NCI-H2081 (cell line): ENCODE data around the gene NPAS3.
A peak's percentile ranks its signal among the peaks of the same experiment; 100 is the strongest.

Experiments used
- DNase-seq, 2 experiments: peaks; one replicate each; lab custom pipeline; 2025; lab: John Stamatoyannopoulos, UW

Gene NPAS3

DNA sequence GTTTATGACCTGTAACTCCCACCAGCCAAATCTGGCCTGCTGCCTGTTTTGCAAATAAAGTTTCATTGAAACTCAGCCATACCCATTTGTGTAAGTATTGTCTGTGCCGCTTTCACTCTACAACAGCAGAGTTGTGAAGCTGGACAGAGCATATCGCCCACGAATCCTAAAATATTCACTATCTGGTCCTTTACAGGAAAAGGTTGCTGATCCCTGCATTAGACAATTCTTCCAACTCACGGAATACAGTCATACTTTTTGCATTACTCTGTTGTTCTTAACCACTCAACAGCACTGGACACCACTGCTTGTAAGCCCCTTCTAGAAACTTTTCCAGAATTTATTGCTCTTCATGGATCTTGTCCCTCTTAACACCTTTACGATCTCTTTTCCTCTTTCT, 576.8 kb downstream of the NPAS3 start:
- no peak for DNase-seq

DNA sequence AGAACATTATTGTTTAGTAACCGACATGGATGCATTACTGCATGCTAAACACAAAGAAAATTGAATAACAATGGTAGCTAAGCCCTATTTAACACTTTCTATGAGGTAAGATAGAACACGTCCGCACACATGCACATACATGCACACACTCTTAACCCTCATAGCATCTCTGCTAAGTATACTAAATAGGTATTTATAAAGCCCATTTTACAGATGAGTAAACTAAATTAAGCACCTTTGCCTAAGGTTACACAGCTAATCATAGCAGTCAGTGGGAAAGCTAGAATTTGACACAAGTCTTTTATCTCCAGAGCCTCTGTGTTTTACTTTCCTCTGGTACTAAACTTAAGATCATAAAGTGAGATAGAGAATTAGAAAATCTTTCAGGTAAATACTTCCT, 577.2 kb downstream of the NPAS3 start:
- no peak for DNase-seq

DNA sequence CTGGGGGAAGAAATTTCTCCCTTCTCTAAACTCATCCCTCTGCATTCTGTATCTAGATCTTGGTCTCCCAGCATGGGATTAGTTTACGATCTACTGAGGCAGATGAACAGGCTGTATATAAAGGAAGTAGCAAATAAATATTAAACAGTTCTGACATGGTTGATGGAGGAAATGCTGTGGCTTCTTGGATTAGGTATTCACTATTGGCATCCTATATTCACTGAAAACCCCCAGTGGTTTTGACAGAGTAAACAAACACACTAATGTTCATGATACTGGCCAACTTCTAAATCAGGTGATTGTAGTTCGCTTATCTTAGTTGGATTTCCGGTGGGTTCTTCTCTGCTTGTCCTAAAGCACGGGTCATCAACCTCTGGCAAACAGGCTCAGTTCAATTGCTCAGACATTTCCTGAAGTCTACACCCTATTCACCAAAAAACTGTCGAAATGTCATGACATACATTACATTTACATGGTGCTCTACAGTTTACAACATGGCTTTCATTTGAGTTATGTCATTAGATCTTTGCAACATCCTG, 578.3 kb downstream of the NPAS3 start:
- DNase-seq, result no peak

DNA sequence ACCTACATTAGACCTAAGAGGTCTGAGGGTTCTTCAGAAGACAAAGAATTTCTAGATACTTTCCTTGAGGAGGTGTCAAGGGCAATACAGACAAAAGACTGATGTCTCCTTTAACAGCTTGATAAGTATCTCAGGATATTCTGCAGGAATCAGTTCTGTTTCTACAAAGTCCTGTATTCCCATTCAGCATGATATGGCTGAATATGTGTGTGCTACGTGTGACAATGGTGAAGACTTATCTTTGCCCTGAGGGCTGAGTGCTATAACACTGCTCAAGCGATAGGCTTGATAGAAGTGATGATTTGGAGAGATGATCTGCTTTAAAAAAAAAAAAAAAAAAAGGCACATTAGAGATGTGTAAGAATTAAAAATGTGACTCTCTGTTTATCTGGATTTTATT, 582.5 kb downstream of the NPAS3 start:
- DNase-seq, result no peak

DNA sequence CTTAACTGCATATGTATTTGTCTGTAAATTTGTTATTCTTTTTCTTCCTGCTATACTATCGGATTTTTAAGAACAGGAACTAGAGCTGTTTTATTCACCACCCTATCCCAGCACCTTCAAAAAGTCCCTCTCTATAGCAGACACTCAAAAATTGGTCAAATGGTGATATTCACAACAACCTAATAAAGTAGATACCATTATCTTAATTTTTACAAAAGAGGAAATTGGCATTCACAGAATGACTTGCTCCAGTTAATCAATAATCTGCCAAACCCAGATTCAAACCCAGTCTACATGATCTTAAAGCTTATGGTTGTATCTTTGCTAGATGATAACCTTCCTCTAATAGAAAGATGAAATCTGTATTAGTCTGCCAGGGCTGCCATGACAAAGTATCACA, 585.6 kb downstream of the NPAS3 start:
- no peak for DNase-seq

DNA sequence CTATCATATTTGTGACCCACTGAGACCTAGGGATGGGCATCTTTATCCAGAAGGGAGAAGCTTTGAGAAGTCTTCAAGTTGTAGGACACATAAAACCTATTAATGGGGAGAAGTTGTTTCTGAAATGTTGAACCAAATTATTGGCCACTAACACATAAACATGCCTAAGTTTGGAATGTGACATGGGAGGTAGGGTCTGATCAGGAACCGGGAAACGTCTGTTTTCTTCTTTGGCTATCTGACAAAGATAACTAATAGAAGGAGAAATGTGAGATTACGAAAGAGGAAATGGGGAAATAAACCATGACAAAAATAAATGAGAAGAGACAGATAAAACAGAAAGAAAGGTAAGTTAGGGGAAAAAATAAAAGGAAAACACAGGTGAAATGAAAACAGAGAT, 586.9 kb downstream of the NPAS3 start:
- no peak for DNase-seq

DNA sequence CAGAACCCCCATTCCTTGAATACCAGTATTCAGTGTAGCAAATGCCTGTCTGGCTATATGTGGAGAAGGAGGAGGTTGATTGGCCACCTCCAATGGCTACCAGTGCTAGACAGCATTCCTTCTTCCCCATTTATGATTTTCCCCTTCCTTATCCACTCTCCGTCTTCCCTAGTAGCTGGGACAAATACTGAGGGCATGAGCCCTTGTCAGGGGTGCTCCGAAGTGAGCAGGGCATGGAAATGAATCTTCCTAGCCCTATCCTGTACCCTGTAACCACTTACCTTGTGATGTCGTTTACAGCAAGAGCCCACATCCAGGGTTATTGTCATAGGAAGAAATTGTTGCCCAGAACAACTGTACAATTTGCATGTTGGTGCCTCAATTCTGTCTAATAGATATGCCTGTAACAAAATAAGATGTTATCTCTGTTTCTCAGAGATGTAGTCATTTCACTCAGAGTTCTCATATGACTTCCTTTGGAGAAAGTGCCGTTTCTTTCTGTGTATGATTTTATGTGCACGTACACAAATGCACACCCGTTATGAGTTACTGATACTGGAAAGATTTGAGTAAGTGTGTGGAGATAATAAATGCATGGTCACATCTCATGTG, 588.5 kb downstream of the NPAS3 start:
- no peak for DNase-seq

DNA sequence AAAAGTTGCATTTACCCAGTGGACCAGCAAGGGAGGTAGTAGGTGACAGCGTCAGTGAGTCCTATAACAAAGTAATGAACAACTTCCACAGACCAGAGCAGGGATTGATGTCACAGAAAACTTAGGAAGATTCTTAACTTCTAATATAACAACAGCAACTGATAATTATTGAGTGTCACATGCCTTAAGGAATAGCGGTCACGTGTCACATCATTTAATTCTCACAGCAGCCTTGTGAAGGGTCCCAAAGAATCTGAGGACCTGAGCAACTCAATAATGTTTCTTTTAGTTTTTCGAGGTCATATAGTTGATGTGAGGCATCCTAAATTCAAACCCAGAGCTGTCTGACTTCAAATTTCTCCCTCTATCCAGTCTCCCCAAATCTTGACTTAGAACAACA, 590.0 kb downstream of the NPAS3 start:
- no peak for DNase-seq

DNA sequence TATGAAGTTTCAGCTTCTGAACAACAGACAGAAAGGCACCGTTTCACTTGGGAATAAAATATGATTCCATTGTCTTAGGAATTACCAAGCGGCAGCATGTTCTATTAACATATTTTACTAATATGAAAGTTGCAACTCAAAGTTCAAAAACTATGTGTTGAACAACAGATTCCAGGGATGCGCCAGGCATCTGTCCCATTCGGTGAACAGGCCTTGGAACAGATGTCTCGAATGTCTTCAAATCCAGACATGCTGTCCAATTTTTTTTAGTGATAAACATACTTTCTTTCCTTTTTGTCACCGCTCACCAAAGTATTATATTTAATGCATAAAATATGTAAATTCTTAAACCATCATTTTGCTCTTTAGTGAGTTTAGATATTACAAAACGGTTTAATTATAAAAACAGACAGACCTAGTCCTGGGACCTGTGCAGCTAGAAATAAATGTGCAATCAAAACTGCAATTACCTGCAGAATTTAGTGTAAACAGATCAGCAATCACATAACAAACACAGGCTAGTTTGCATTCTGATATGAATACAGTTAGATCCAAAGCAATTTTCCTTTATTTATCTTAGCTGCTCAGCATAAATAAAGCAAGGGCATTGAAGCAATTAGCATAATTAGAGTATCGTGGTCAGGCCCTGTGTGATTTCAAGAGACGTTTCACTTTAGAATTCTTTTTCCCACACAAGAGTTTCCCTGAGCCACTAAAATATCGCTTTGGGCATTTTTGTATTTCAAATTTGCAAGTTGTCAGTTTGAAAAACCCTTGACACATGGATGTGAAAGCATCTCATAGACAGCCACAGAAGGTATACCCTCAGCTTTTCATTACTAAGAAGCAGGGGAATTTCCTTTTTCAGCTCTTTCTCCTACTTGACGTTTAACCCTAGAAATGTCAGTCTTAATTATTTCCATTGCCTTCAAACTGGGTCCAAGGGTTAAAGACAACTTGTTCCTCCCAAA, 591.4 kb downstream of the NPAS3 start:
- peak in 1 of 2 experiments; percentile 38 for DNase-seq

DNA sequence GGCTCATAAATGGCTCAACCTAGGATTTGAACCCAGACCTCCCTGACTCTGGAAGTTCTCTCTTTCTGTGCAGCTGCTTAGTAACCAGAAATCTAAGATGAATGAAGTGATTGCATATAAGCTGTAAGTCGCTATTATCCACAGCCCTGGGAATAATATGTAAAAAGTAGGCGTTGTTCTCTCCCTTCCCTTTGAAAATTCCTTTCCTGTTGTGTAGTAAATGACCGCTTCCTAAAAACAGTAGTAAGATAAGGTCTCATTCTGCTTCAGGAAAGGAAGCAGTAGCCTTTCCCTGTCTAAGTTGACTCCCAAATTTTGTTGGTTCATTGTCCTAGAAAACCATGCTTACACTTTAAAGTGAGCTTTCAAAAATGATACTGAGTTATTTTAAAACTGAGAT, 593.9 kb downstream of the NPAS3 start:
- DNase-seq, result no peak

DNA sequence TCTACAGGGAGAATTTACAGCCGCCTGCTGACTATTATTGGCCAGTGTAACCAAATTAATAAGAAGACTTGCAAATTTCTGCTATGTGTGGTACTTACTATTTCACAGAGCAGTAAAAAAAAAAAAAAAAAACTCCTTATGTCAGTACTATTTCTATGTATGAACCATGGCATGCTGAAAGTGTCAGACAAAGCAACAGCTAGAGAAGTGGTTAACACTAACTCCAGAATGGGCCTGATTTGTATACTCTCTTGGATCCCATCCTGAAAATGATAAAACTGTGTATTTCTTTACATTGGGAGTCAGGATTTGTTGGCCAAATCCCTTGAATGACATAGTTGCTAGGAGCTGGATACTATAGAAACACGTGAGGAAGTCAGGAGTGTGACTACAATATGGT, 595.4 kb downstream of the NPAS3 start:
- DNase-seq, result no peak

DNA sequence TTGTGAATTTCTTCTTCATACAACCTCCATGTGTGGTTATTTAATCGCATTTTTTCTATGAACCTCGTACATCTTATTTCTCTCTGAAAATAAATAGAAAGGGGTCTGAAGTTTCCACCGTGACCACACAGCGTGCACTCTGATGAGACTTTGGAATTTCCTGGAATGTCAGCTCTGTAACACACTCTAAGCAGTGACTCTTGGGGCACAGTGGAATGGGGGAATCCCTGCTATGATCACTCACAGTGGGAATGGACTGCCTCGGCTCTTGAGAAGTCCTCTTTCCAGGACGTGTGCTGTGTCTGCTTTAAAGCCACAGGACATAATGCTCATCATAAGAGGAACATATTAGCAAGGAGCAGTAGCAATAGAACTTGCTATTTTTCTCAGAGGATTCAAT, 596.0 kb downstream of the NPAS3 start:
- no peak for DNase-seq

DNA sequence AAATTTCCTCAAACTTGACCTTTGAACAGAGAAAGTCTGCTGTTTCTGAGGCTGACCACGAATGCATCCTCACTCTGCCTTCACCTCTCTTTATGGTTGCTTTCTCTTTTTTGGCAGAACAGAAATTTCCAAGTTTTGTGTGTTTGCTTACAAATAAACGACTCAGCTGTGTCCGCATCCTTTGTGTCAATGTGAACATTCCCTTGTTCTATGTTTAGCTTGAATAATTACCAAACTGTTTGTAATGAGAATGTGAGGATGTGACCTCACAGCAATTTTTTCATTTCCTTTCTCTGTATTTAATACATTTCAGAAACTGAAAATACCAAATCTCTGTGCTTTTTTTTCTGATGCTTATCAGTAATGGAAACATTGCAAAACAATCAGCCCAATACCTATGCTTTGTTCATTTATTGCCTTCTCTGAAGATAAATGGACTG, 601.3 kb downstream of the NPAS3 start:
- DNase-seq, result peak in 1 of 2 experiments; percentile 19

DNA sequence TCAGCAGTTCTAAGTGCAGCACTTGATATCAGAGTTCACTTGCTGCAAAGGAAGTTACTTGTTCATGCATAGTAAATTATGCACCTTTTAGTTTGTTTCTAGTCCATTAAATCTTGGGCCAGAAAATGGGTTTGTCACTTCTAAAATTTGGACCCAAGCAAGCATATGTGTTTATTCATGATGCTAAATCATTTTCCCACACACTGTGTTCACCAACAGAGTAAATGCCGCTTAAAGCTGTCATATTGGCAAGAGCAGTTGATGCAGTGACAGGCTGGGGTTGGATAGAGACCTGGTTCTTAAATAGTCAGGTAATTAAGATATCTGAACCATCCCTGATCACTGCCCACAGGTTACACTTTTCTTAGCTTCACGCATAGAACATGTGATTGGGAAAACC, 602.5 kb downstream of the NPAS3 start:
- DNase-seq, result no peak

DNA sequence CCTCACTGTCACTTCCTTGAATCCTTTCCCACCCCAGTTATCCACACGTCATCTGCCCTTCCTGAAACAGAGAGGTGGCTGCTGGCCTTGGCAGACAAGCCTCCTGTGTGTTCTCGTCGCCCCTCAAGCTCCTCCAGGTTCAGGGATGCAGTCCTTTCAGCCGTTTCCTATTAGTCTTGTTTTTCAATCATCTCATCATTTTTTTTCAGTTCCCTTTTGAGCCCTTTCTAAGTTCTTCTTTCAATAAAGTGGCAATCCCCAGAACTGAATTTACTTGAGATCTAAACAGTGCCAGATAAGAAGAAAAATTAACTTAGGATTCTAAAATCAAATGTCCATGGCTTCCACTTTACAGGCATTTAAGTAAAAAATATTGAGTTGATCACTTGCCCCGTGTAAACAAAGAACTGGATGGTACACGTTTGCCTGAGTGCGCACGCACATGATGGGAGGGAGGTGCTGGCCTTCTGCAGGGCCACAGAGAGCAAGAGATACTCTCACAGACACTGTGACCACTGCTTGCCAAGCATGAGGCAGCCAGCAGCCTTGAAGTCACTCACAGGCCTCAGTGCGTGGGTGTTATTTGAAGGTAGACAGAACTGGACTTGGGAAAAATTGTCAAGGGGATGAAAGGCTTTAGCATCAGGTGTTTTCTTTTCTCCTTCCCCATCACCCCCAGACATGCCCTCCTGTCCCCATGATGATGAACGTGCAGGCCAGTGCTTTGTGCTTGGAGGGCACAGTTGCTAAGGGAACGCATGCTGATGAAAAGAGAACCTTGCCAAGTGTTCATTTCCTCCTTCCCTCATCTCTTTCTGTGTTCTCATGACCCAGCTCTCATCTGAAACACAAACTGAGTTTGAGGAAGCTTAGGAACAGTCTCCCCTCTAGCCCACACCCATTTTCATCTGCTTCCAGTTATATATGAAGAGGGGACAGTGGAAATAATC, 603.9 kb downstream of the NPAS3 start:
- no peak for DNase-seq

DNA sequence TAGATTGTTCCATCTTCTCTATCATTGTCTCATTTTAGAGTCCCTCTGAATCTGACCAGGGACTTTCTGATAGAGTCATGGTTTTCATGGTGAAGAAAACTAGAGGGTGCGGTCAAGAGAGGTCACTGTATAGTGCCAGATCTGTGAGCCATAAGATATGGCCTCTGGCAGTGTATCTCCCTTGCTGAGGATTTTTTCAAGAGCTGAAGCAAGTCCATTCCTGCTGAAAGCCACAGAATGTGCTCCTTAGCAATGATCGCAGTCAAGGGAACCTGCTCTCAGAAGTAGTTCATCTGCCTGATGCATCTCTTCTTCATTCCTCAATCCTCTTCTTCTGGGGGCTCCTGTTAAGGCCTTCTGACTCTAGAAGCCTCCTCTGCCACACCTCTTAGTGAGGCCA, 607.0 kb downstream of the NPAS3 start:
- DNase-seq, result no peak

DNA sequence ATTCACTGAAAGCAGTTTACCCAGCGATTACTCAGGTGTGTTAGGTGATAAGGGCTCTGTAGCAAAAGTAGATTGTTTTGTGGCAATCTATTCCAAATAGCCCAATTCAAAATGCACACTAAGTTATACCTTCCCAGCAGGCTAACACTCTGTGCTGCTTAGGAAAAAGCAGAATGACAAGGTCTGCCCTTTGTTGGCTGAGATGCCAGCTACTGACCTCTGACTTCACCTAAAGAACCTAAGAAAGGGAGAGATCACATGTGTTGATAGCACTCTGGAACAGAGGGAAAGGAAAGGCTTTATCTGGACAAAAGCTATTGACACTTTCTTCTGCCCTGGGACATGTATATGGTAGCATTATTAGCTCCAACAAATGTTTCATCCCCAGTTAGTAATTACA, 609.9 kb downstream of the NPAS3 start:
- no peak for DNase-seq

DNA sequence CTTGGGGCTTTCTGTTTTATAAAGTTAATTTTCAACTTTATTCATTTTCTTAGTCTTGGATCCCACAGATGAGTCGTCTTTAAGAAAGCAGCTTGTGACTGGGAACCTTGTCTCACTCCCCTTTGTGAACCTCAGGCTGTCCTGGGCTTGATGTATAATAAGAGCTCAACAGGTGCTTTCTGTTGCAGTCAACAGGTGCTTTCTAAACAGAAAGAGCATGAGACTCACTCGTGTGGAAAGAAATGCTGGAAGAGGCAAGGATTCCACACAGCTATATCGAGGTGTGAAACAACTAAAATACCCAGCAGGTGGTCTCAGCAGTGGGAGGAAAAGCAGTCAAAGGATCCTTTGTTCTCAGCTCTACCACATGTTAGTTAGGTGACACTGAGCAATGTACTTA, 613.3 kb downstream of the NPAS3 start:
- DNase-seq, result no peak

DNA sequence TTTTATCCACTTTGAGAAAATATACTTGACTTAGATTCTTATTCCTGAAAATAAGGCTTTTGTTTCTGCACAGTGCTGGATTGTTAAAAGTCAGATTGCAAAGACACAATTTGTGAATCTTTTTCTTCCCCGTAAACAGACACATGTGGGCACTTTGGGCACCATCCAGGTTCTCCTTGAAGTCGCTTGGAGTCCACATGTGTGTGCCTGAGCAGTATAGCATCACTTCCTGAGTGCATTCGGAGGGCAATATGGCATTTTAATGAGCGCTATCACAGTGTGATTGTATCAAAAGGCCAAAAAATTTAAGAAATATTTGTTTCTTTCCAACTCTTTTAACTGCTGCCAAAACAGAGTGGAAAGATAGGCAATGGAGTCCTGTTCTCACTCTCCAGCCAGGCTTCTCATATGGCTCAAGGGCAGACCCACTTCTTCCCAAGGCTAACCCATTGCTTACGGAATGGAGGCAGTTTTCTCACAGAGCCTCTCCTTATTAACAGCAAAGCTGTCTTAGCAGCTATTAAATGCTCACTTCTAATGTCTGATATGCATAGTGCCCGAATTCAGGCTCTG, 615.1 kb downstream of the NPAS3 start:
- no peak for DNase-seq

DNA sequence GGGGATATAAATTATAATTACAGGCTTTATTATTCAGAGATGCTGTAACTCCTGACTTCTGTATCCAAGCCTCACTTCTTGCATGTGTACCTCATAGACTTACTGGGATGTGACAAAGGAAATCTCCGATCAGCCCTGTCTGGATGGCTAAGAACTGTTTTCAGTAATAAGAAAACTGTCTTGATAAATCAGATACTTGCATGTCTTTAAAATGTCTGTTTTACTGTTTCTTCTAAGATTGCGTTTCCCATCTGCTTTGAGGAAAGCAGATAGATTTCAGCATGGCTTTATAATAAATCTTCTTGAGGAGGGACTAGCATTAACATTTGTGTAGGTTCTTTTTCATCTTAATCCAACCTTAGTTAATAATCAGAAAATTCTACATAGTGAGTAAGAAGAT, 616.3 kb downstream of the NPAS3 start:
- DNase-seq, result no peak

DNA sequence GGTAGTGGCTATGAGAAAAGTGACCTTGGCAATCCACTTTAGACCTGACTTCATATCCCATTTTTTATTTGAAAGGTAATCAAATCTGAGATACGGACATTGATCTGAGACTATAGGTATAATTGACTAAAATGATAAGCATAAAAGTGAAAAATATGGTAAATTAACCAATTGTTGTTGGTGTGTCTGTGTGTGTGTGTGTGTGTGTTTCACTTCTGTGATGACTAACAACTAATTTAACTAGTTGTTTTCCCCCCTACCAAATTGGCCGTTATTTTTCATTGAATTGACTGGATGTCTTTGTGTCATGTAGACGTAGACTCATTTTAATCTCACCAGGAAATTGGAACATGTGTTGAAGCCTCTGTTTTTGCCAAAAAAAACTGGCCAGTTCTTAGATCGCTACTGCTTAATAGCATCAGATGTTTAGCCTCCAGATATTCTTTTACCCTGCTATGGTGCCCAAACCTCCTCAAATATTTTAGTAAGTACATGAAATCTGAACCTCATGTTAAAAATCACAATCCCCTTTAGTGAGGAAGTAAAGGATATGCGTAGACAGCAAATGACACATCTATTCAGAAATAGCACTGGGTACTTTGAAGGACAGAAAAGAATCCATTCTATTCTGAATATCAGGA, 617.2 kb downstream of the NPAS3 start:
- DNase-seq, result no peak
